ENCODE data around the gene CNTN5.

The CNTN5 gene

GRCh38 chr11:100182927-100183326, 1162.2 kb downstream of the CNTN5 start:
- H3K36me3 ChIP-seq (replicated peaks), result no peaks in the 10 kb centered on the region
- H3K27ac ChIP-seq, result no peak overlapping the region
- no peak for DNase-seq
- H3K4me3 ChIP-seq (ENCODE audit: low read depth, low read length), result no peak overlapping the region
- H3K27me3 ChIP-seq (replicated peaks), result no peaks in the 10 kb centered on the region
- in situ Hi-C loops (cut with HindIII; ENCODE audit: low pct_ligation_motif_present, low sequenced_read_pairs), result no loop called here
- TF ChIP-seq, protein P1, sequence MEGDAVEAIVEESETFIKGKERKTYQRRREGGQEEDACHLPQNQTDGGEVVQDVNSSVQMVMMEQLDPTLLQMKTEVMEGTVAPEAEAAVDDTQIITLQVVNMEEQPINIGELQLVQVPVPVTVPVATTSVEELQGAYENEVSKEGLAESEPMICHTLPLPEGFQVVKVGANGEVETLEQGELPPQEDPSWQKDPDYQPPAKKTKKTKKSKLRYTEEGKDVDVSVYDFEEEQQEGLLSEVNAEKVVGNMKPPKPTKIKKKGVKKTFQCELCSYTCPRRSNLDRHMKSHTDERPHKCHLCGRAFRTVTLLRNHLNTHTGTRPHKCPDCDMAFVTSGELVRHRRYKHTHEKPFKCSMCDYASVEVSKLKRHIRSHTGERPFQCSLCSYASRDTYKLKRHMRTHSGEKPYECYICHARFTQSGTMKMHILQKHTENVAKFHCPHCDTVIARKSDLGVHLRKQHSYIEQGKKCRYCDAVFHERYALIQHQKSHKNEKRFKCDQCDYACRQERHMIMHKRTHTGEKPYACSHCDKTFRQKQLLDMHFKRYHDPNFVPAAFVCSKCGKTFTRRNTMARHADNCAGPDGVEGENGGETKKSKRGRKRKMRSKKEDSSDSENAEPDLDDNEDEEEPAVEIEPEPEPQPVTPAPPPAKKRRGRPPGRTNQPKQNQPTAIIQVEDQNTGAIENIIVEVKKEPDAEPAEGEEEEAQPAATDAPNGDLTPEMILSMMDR (IDR thresholded peaks at IDR 0.05; ENCODE audit: low read depth, low read length, missing control alignments), result no peak

DNA sequence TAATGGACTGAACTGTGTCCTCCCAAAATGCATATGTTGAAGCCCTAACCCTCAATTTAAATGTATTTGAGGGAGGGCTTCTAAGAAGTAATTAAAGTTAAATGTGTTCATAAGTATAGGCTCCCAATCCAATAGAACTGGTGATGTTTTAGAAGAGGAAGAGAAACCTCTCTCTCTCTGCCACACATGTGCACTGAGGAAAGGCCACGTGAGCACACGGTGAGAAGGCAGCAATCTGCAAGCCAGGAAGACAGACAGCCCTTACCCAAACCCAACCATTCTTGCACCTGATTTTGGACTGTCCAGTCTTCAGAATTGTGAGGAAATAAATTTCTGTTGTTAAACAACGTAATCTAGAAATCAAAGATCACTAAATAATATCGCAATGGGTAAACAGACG, 1164.8 kb downstream of the CNTN5 start:
- H3K27ac ChIP-seq, result no peak overlapping the region
- in situ Hi-C loops (cut with HindIII; ENCODE audit: low pct_ligation_motif_present, low sequenced_read_pairs), result no loop called here
- TF ChIP-seq, protein P1 (IDR thresholded peaks at IDR 0.05; ENCODE audit: low read depth, low read length, missing control alignments), result no peak
- no peaks in the 10 kb centered on the region for H3K27me3 ChIP-seq (replicated peaks)
- DNase-seq, result no peak
- no peak overlapping the region for H3K4me3 ChIP-seq (ENCODE audit: low read depth, low read length)
- H3K36me3 ChIP-seq (replicated peaks), result no peaks in the 10 kb centered on the region

- Histone ChIP-seq H3K27ac (no peak overlapping the region), H3K27me3 (replicated peaks) (no peaks in the 10 kb centered on the region), H3K4me3 (ENCODE audit: low read depth, low read length) (no peak overlapping the region), H3K36me3 (replicated peaks) (no peaks in the 10 kb centered on the region)
- no peak for DNase-seq
- TF ChIP-seq, protein P1 (IDR thresholded peaks at IDR 0.05; ENCODE audit: low read depth, low read length, missing control alignments), result no peak
- in situ Hi-C loops (cut with HindIII; ENCODE audit: low pct_ligation_motif_present, low sequenced_read_pairs), result no loop called here
Measured at GRCh38 chr11:100188137-100188783, 1167.5 kb downstream of the CNTN5 start.

- TF ChIP-seq, protein P1 (IDR thresholded peaks at IDR 0.05; ENCODE audit: low read depth, low read length, missing control alignments), result no peak
- no peak overlapping the region for H3K27ac ChIP-seq
- no peaks in the 10 kb centered on the region for H3K27me3 ChIP-seq (replicated peaks)
- in situ Hi-C loops (cut with HindIII; ENCODE audit: low pct_ligation_motif_present, low sequenced_read_pairs), result no loop called here
- no peaks in the 10 kb centered on the region for H3K36me3 ChIP-seq (replicated peaks)
- no peak overlapping the region for H3K4me3 ChIP-seq (ENCODE audit: low read depth, low read length)
- DNase-seq, result no peak
Measured at GRCh38 chr11:100190395-100190794, 1169.6 kb downstream of the CNTN5 start.

DNA sequence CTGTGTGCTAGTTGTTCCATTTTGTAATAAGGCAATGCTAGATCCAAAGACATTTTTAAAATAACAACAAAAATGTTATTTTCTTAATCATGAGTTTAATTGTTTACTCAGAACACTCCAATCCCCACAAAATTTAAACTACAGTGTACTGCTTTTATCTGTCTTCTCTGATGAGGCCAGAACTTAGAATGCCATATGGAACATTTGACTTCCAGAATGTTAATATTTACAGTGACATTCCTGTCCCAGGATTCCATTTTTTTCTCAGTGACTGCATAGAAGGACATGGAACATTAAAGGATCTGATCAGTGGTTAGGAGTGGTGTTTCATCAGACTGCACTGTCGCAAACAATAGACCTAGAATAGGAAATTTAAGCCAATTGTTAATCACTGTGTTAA, 1171.4 kb downstream of the CNTN5 start:
- Histone ChIP-seq H3K4me3 (ENCODE audit: low read depth, low read length) (no peak overlapping the region), H3K36me3 (replicated peaks) (no peaks in the 10 kb centered on the region), H3K27me3 (replicated peaks) (no peaks in the 10 kb centered on the region), H3K27ac (no peak overlapping the region)
- DNase-seq, result no peak
- in situ Hi-C loops (cut with HindIII; ENCODE audit: low pct_ligation_motif_present, low sequenced_read_pairs), result no loop called here
- TF ChIP-seq, protein P1 (IDR thresholded peaks at IDR 0.05; ENCODE audit: low read depth, low read length, missing control alignments), result no peak

DNA sequence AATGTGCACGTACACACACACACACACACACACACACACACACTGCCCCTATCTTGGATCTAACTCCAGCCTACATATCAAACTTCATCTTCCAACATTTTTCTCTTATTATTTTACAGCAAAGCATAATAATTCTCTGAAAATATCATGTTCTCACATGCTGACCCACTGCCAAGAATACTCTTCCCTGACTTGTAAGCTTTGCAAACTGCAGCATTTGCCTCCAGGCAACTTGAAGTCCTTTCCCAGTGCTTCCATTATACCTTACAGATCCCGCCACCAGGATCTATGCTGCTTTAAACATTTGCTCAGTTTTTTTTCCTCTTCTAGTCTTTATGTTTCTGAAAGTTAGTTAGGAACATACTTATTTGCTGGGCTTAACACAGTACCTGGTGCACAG, 1183.0 kb downstream of the CNTN5 start:
- in situ Hi-C loops (cut with HindIII; ENCODE audit: low pct_ligation_motif_present, low sequenced_read_pairs), result no loop called here

More for the DNA sequence above, 1183.0 kb downstream of the CNTN5 start:
- H3K36me3 ChIP-seq (replicated peaks), result no peaks in the 10 kb centered on the region
- TF ChIP-seq, protein P1 (IDR thresholded peaks at IDR 0.05; ENCODE audit: low read depth, low read length, missing control alignments), result no peak
- H3K27me3 ChIP-seq (replicated peaks), result no peaks in the 10 kb centered on the region
- DNase-seq, result no peak
- H3K27ac ChIP-seq, result no peak overlapping the region
- no peak overlapping the region for H3K4me3 ChIP-seq (ENCODE audit: low read depth, low read length)
